Activated CD4-positive, alpha-beta T cell treated with anti-CD3 and anti-CD28 coated beads, Interleukin-2, amount 10 ng/mL, durations not matched to agents 24 days and 14 days (primary cell): ENCODE data around the gene PPP3CA. TPM values are rescaled to one million over a fixed set of nuclear protein-coding genes. Genes with fewer than 3 reads are reported as not detected.

Source experiments
- DNase-seq: peaks from one replicate; pipeline ENCODE4 v3.0.0; 2022
- H3K27ac Mint-ChIP-seq: one replicate; pipeline ENCODE4 v1.8.0; 2022; ENCODE audit warnings: mild to moderate bottlenecking, mixed read lengths
- H3K27me3 Mint-ChIP-seq: one replicate; pipeline ENCODE4 v1.8.0; 2022; ENCODE audit warnings: mixed read lengths
- H3K36me3 Mint-ChIP-seq: one replicate; pipeline ENCODE4 v1.8.0; 2022; ENCODE audit warnings: low read depth, mild to moderate bottlenecking, mixed read lengths
- H3K4me1 Mint-ChIP-seq: one replicate; pipeline ENCODE4 v1.8.0; 2021; ENCODE audit warnings: mixed read lengths
- H3K4me3 Mint-ChIP-seq: one replicate; pipeline ENCODE4 v1.8.0; 2022; ENCODE audit warnings: mild to moderate bottlenecking, moderate library complexity, mixed read lengths
- H3K9me3 Mint-ChIP-seq: one replicate; pipeline ENCODE4 v1.8.0; 2021; ENCODE audit warnings: mixed read lengths
- intact Hi-C: fragments of 100-400 bp; cut with micrococcal nuclease; formaldehyde crosslinking; loops from one replicate; pipeline ENCODE4 v1.15.1; 2023
- total RNA-seq: library from RNA; stranded (reverse); gene quantifications from 2 replicates; pipeline ENCODE4 v1.2.3, GENCODE V29; 2022

Gene PPP3CA
- total RNA-seq, 1 donor from 2014 or later, result 7.1 TPM

GRCh38 chr4:101126059-101126458 is 221.3 kb downstream of the PPP3CA start:
- Mint-ChIP-seq H3K36me3 (peaks cover 4% of the 10 kb centered on the region), H3K27me3 (no peaks in the 10 kb centered on the region), H3K4me3 (no peak overlapping the region), H3K27ac (no peak overlapping the region), H3K9me3 (peaks cover 14% of the 10 kb centered on the region), H3K4me1 (peaks cover 8% of the 10 kb centered on the region)
- no peak for DNase-seq
- intact Hi-C loops, result no loop called here

GRCh38 chr4:101125045-101125942 is 222.0 kb downstream of the PPP3CA start:
- Mint-ChIP-seq H3K4me3 (no peak overlapping the region), H3K36me3 (peaks cover 4% of the 10 kb centered on the region), H3K4me1 (peaks cover 8% of the 10 kb centered on the region), H3K9me3 (peaks cover 13% of the 10 kb centered on the region), H3K27ac (no peak overlapping the region), H3K27me3 (no peaks in the 10 kb centered on the region)
- intact Hi-C loops, result no loop called here
- DNase-seq, result no peak

- Mint-ChIP-seq H3K9me3 (peaks cover 6% of the 10 kb centered on the region), H3K27ac (no peak overlapping the region), H3K36me3 (no peaks in the 10 kb centered on the region), H3K4me1 (peaks cover 8% of the 10 kb centered on the region), H3K4me3 (no peak overlapping the region), H3K27me3 (no peaks in the 10 kb centered on the region)
- no peak for DNase-seq
- intact Hi-C loops, result no loop called here
Observed at GRCh38 chr4:101123231-101123630, 224.1 kb downstream of the PPP3CA start.

- Mint-ChIP-seq H3K4me1 (peaks cover 8% of the 10 kb centered on the region), H3K9me3 (peaks cover 3% of the 10 kb centered on the region), H3K36me3 (no peaks in the 10 kb centered on the region), H3K27ac (no peak overlapping the region), H3K4me3 (no peak overlapping the region), H3K27me3 (no peaks in the 10 kb centered on the region)
- DNase-seq, result no peak
- intact Hi-C loops, result no loop called here
Observed at GRCh38 chr4:101122019-101122418, 225.3 kb downstream of the PPP3CA start.

- Mint-ChIP-seq H3K36me3 (no peaks in the 10 kb centered on the region), H3K27ac (no peak overlapping the region), H3K9me3 (no peaks in the 10 kb centered on the region), H3K4me3 (no peak overlapping the region), H3K27me3 (no peaks in the 10 kb centered on the region), H3K4me1 (peaks cover 2% of the 10 kb centered on the region)
- no peak for DNase-seq
- intact Hi-C loops, result no loop called here
Observed at GRCh38 chr4:101119141-101119540, 228.2 kb downstream of the PPP3CA start.

- H3K27me3 Mint-ChIP-seq, result no peaks in the 10 kb centered on the region
- no peak overlapping the region for H3K4me3 Mint-ChIP-seq
- H3K36me3 Mint-ChIP-seq, result no peaks in the 10 kb centered on the region
- no peaks in the 10 kb centered on the region for H3K9me3 Mint-ChIP-seq
- intact Hi-C loops, result no loop called here
- H3K4me1 Mint-ChIP-seq, result peaks cover 2% of the 10 kb centered on the region
- no peak for DNase-seq
- H3K27ac Mint-ChIP-seq, result no peak overlapping the region
Observed at GRCh38 chr4:101118617-101119016, 228.7 kb downstream of the PPP3CA start.

- no peak overlapping the region for H3K4me3 Mint-ChIP-seq
- H3K4me1 Mint-ChIP-seq, result no peaks in the 10 kb centered on the region
- no peak overlapping the region for H3K27ac Mint-ChIP-seq
- no peaks in the 10 kb centered on the region for H3K27me3 Mint-ChIP-seq
- H3K36me3 Mint-ChIP-seq, result no peaks in the 10 kb centered on the region
- DNase-seq, result no peak
- intact Hi-C loops, result no loop called here
- peaks cover 4% of the 10 kb centered on the region for H3K9me3 Mint-ChIP-seq
Observed at GRCh38 chr4:101115887-101116286, 231.4 kb downstream of the PPP3CA start.

GRCh38 chr4:101114936-101115372 is 232.4 kb downstream of the PPP3CA start:
- intact Hi-C loops, result no loop called here
- no peak overlapping the region for H3K27ac Mint-ChIP-seq
- H3K4me1 Mint-ChIP-seq, result no peaks in the 10 kb centered on the region
- no peak overlapping the region for H3K4me3 Mint-ChIP-seq
- no peaks in the 10 kb centered on the region for H3K27me3 Mint-ChIP-seq
- peaks cover 4% of the 10 kb centered on the region for H3K9me3 Mint-ChIP-seq
- H3K36me3 Mint-ChIP-seq, result no peaks in the 10 kb centered on the region
- DNase-seq, result no peak

- peaks cover 5% of the 10 kb centered on the region for H3K36me3 Mint-ChIP-seq
- intact Hi-C loops, result loop anchor here (1.0 to 10.0 kb wide), 5 partner anchors 52 to 1010 kb away; no protein-coding TSS in a partner anchor
- no peak for DNase-seq
- no peak overlapping the region for H3K4me3 Mint-ChIP-seq
- no peaks in the 10 kb centered on the region for H3K27me3 Mint-ChIP-seq
- peak overlapping the region; percentile 45 for H3K27ac Mint-ChIP-seq
- H3K4me1 Mint-ChIP-seq, result peaks cover 21% of the 10 kb centered on the region
- no peaks in the 10 kb centered on the region for H3K9me3 Mint-ChIP-seq
Observed at GRCh38 chr4:101104312-101105052, 242.8 kb downstream of the PPP3CA start.

GRCh38 chr4:101103381-101104142 is 243.8 kb downstream of the PPP3CA start:
- no peaks in the 10 kb centered on the region for H3K9me3 Mint-ChIP-seq
- intact Hi-C loops, result loop anchor here (1.0 to 10.0 kb wide), 5 partner anchors 53 to 1009 kb away; no protein-coding TSS in a partner anchor

GRCh38 chr4:101102114-101102742 is 245.1 kb downstream of the PPP3CA start:
- Mint-ChIP-seq H3K27me3 (no peaks in the 10 kb centered on the region), H3K27ac (no peak overlapping the region), H3K9me3 (no peaks in the 10 kb centered on the region), H3K4me1 (peaks cover 21% of the 10 kb centered on the region), H3K4me3 (no peak overlapping the region), H3K36me3 (peaks cover 8% of the 10 kb centered on the region)
- intact Hi-C loops, result loop anchor here (5.0 to 10.0 kb wide), 2 partner anchors 315 to 1007 kb away; no protein-coding TSS in a partner anchor
- no peak for DNase-seq

More at GRCh38 chr4:101103381-101104142, 243.8 kb downstream of the PPP3CA start:
- peak; percentile 58 for DNase-seq
- peaks cover 5% of the 10 kb centered on the region for H3K36me3 Mint-ChIP-seq
- H3K27me3 Mint-ChIP-seq, result no peaks in the 10 kb centered on the region
- peaks cover 21% of the 10 kb centered on the region for H3K4me1 Mint-ChIP-seq
- peak overlapping the region; percentile 45 for H3K27ac Mint-ChIP-seq
- H3K4me3 Mint-ChIP-seq, result no peak overlapping the region

GRCh38 chr4:101101072-101101471 is 246.3 kb downstream of the PPP3CA start:
- no peak overlapping the region for H3K4me3 Mint-ChIP-seq
- peaks cover 7% of the 10 kb centered on the region for H3K36me3 Mint-ChIP-seq
- H3K27ac Mint-ChIP-seq, result no peak overlapping the region
- H3K27me3 Mint-ChIP-seq, result no peaks in the 10 kb centered on the region
- peaks cover 21% of the 10 kb centered on the region for H3K4me1 Mint-ChIP-seq
- intact Hi-C loops, result loop anchor here (5.0 to 10.0 kb wide), 2 partner anchors 316 to 1006 kb away; no protein-coding TSS in a partner anchor
- no peak for DNase-seq
- no peaks in the 10 kb centered on the region for H3K9me3 Mint-ChIP-seq
